ENCODE measurements around the gene GPR160. TPM values are rescaled to one million over a fixed set of nuclear protein-coding genes. Genes with fewer than 3 reads are reported as not detected.

The GPR160 gene
- total and polyA plus RNA-seq, 2 of the 13 experiments (the other 11 are each of a cell fraction or from before 2014, with no cell fraction given), result 12.1 to 23.2 TPM

- TF ChIP-seq SAP130 (CRISPR knock-in tag; IDR thresholded peaks at IDR 0.05; ENCODE audit: low read depth), result peak; percentile 38; the same call in 1 of the 2 replicates
- no peak for TF ChIP-seq ZNF75D (CRISPR knock-in tag; IDR thresholded peaks at IDR 0.05; ENCODE audit: borderline replicate concordance)
- TF ChIP-seq RXRA (CRISPR knock-in tag; IDR thresholded peaks at IDR 0.05), result peak; percentile 32; the same call in 1 of the 2 replicates
- TF ChIP-seq PCBP1 (IDR thresholded peaks at IDR 0.05; ENCODE audit: borderline replicate concordance, low read depth, low read length), result no peak
- TF ChIP-seq KDM1A (CRISPR knock-in tag; IDR thresholded peaks at IDR 0.05), result no peak
- no peak for TF ChIP-seq SOX6 (IDR thresholded peaks at IDR 0.05)
- TF ChIP-seq SOX6 (CRISPR knock-in tag; IDR thresholded peaks at IDR 0.05), result peak; percentile 28; the same call in 1 of the 2 replicates
- no peak for TF ChIP-seq ZNF350 (CRISPR knock-in tag; IDR thresholded peaks at IDR 0.05; ENCODE audit: borderline replicate concordance, low read depth)
- TF ChIP-seq ZFP41 (CRISPR knock-in tag; IDR thresholded peaks at IDR 0.05; ENCODE audit: borderline replicate concordance), result no peak
- no peak for TF ChIP-seq ZBTB20 (CRISPR knock-in tag; IDR thresholded peaks at IDR 0.05; ENCODE audit: borderline replicate concordance, low read depth)
- TF ChIP-seq PHF21A (CRISPR knock-in tag; IDR thresholded peaks at IDR 0.05), result no peak
- 0 out of 2 replicates have a peak, but pooled peaks have one; percentile 26 for TF ChIP-seq HNF1B (CRISPR knock-in tag; IDR thresholded peaks at IDR 0.05)
- TF ChIP-seq LBX2 (CRISPR knock-in tag; IDR thresholded peaks at IDR 0.05; ENCODE audit: borderline replicate concordance), result no peak
- no peak for TF ChIP-seq HNRNPK (IDR thresholded peaks at IDR 0.05; ENCODE audit: low read depth, low read length, poor library complexity, severe bottlenecking)
- TF ChIP-seq RCOR2 (CRISPR knock-in tag; IDR thresholded peaks at IDR 0.05), result 0 out of 2 replicates have a peak, but pooled peaks have one; percentile 18
- TF ChIP-seq ZFY (CRISPR knock-in tag; IDR thresholded peaks at IDR 0.05), result peak; percentile 65
- peak; percentile 10; the same call in 1 of the 2 replicates for TF ChIP-seq HNF4A (CRISPR knock-in tag; IDR thresholded peaks at IDR 0.05)
- TF ChIP-seq ZNF644 (CRISPR knock-in tag; IDR thresholded peaks at IDR 0.05; ENCODE audit: low read depth), result peak; percentile 83
- no peak for TF ChIP-seq ETV5 (CRISPR knock-in tag; IDR thresholded peaks at IDR 0.05; ENCODE audit: borderline replicate concordance)
- no peak for TF ChIP-seq MBNL3 (CRISPR knock-in tag; conservative IDR thresholded peaks at IDR 0.05)
Measured at GRCh38 chr3:170027233-170028102, 10.3 kb upstream of the GPR160 start (continued).
